Right ventricle myocardium inferior (tissue), 1 donor: ENCODE measurements around the gene ASIC1. TPM values are rescaled to one million over a fixed set of nuclear protein-coding genes. Genes with fewer than 3 reads are reported as not detected.

ENCODE experiments used
- ATAC-seq: fragments of 200-7000 bp; cut with Tn5 transposase; one replicate; pipeline ENCODE4 v1.9.1; 2020; ENCODE audit warnings: mild to moderate bottlenecking, moderate library complexity
- DNase-seq: peaks from one replicate; pipeline ENCODE4 v3.0.0; 2021; ENCODE audit errors: missing footprints
- intact Hi-C: fragments of 100-400 bp; cut with DNase I; formaldehyde crosslinking; loops from one replicate; pipeline ENCODE4 v1.11.0; 2022
- total RNA-seq: library from RNA; stranded (reverse); fragmentation: NEBNext Ultra II Directional; extraction: Animal tissue kit (Norgen Biotek cat#: 25700); gene quantifications from one replicate; pipeline ENCODE4 v1.2.1, GENCODE V29; 2021
- donor health status: DM: no; HTN: yes; CAD: no; lungs with severe emphysema.

ASIC1 gene
- total RNA-seq, 1 donor from 2014 or later: 2.2 TPM

- DNase-seq (no peak), ATAC-seq (no peak)
- intact Hi-C loops: loop anchor here (2.0 kb wide), 2 partner anchors 83 to 191 kb away; no protein-coding TSS in a partner anchor
Measured at GRCh38 chr12:50057896-50058670, 687 bp downstream of the ASIC1 start.

DNA sequence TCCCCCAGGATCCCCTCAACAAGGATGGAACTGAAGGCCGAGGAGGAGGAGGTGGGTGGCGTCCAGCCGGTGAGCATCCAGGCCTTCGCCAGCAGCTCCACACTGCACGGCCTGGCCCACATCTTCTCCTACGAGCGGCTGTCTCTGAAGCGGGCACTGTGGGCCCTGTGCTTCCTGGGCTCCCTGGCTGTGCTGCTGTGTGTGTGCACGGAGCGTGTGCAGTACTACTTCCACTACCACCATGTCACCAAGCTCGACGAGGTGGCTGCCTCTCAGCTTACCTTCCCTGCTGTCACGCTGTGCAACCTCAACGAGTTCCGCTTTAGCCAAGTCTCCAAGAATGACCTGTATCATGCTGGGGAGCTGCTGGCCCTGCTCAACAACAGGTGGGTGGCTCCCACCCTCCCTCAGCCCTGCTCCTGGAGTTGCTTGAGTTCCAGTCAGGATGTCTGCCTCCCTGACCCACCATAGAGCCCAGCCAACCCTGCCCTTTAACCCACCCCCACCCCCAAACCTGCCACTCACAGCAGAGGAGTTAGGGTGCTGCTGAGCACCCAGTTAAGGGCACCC, 1.4 kb downstream of the ASIC1 start:
- intact Hi-C loops: no loop called here
- ATAC-seq: no peak

GRCh38 chr12:50059440-50060119, 2.2 kb downstream of the ASIC1 start:
- intact Hi-C loops: loop anchor here (5.0 kb wide), 1 partner anchor 282 kb away; no protein-coding TSS in a partner anchor
- DNase-seq (no peak), ATAC-seq (no peak)

More for the DNA sequence above, 1.4 kb downstream of the ASIC1 start:
- no peak for DNase-seq

DNA sequence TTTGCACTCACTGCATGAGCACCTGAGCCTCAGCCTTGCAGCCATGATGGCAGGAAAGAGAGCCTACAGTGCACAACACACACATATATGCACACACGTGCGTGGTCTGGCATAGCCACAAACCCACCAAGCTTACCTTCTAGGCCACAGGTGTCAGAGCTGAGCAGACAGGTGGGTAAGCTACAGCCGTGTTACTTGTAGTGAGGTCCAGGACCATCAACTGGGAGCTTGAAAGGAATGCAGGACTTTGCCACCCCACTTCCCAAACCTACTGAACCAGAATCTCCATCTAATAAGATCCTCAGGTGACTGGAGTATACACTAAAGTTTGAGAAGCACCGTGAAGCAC, 2.7 kb downstream of the ASIC1 start:
- DNase-seq (no peak), ATAC-seq (no peak)
- intact Hi-C loops: loop anchor here (5.0 kb wide), 1 partner anchor 283 kb away; no protein-coding TSS in a partner anchor

DNA sequence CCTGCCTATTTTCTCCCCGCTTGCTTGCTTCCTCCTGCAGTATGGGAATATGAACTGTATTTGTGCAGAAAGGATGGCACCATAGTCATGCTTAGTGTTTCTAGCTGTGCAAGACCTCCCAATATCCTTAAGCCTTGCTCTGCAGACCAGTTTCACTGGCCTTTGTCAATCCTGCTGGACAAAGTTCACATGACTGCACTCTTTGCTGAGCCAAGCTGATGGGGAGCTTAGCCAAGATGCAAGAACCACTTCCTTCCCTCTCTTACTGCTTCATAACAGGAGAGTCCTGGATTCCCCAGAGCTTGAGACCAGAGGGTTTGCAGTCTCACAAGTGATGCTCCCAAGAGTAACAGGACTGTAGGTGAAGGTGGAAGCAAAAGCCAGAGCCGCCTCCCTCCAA, 3.8 kb downstream of the ASIC1 start:
- intact Hi-C loops: loop anchor here (5.0 kb wide), 1 partner anchor 284 kb away; no protein-coding TSS in a partner anchor
- DNase-seq (no peak), ATAC-seq (no peak)

DNA sequence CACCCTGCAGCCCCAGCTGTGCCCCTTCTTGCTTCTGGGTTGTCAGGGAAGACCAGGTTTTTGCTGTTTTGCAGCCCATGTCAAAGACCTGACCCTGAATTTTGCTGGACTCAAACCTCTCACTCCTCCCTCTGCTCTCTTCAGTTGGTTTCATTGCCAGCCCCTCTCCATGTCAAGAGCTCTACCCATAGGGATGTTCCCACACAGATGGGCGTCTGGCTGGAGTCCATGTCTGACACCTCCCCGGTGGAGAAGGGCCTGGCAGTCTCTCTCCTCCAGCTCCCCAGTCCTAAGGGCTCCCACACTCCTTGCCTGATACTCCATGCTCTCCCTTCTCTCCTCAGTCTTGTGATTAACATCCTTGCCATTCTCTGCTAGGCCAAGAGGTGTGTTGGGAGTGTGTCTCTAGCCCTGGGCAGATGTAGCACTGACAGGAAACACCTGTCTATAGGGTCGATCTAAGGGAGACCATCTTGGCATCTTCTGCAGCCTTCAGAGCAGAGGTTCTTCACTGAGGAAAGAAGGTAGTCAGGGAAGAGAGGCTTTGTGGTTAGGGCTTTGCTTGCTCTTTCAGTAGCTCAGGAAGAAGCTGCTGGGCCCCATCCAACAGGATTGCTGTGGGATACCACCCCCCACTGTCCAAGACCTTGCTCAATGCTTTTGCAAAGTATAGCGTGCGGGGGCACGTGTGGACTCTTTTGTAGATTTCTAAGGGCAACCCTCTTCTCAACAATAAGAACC, 4.7 kb downstream of the ASIC1 start:
- DNase-seq: no peak
- intact Hi-C loops: loop anchor here (5.0 kb wide), 1 partner anchor 285 kb away; no protein-coding TSS in a partner anchor
- no peak for ATAC-seq

DNA sequence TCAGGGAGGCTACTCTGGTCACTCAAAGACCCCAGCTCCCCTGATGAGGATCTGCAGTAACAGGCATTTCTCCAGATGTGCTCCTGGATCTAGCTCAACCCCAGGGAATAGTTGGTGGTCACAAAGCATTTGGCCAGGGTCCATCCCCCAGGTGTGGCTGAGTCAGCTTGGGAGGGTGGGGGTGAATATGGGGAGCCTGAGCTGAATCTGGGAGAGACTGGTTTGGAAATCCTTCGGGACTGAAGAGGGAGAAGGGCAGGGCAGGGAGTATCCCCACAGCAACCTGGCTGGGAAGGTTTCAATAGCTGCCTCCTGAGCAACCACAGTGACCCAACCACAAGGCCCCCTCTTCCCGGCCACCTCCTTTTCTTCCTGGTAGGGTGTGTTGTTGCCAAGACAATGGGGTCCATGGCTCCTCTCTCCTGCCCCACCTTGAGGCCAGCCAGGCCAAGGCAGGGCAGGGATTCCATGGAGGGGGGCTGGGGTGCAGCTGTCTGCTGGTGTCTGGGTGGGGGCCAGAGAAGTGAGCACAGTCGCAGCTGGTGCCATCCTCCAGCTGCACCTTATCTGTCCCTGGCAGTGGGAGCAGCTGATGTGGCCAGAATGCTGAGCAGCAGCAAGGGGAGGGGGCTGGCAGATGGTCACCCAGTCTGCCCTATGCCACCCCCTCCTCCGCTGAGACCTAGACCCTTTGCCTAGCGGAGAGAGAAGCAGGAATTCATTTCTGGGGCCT, 5.5 kb downstream of the ASIC1 start:
- intact Hi-C loops: loop anchor here (5.0 kb wide), 1 partner anchor 286 kb away; no protein-coding TSS in a partner anchor
- DNase-seq (no peak), ATAC-seq (no peak)

GRCh38 chr12:50065726-50066310, 8.4 kb downstream of the ASIC1 start:
- ATAC-seq: no peak
- intact Hi-C loops: no loop called here
- DNase-seq: no peak

DNA sequence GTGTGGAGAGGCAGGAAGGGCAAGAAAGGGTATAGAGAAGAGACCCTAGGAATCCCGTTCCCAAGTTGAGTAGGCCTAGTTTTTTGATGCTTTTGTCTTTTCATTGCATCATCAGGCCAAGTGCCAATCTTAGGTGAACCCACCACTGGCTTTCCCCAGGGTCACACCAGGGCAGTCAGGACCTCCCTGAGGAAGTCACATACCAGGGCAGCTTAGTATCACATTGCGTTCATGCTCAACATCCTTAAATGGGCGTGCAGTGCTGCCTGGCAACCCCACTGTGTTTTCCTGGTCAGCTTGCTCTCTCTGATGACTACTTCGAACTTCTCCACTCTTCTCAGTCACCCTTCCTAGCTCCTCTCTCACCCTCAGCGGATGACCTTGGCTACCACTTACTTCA, 9.0 kb downstream of the ASIC1 start:
- intact Hi-C loops: no loop called here
- ATAC-seq (peak; percentile 62), DNase-seq (no peak)

DNA sequence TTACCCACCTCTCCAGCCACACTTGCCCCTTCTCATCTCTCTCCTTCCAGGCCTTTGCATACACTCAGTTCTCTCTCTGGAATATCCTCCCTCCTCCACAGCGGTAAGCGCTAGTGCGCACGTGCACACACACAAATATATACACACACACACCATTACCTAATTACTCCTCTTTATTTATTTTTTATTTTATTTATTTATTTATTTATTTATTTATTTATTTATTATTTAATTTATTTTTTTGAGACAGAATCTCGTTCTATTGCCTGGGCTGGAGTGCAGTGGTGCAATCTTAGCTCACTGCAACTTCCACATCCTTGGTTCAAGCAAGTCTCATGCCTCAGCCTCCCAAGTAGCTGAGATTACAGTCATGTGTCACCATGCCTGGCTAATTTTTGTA, 11.7 kb downstream of the ASIC1 start:
- DNase-seq (no peak), ATAC-seq (no peak)
- intact Hi-C loops: no loop called here

- no peak for ATAC-seq
- intact Hi-C loops: no loop called here
- no peak for DNase-seq
Measured at GRCh38 chr12:50069539-50069938, 12.1 kb downstream of the ASIC1 start.

GRCh38 chr12:50070314-50071060, 13.1 kb downstream of the ASIC1 start:
- DNase-seq (peak; percentile 81), ATAC-seq (peak; percentile 78)
- intact Hi-C loops: loop anchor here (1.0 to 5.0 kb wide), 3 partner anchors 31 to 203 kb away; no protein-coding TSS in a partner anchor

DNA sequence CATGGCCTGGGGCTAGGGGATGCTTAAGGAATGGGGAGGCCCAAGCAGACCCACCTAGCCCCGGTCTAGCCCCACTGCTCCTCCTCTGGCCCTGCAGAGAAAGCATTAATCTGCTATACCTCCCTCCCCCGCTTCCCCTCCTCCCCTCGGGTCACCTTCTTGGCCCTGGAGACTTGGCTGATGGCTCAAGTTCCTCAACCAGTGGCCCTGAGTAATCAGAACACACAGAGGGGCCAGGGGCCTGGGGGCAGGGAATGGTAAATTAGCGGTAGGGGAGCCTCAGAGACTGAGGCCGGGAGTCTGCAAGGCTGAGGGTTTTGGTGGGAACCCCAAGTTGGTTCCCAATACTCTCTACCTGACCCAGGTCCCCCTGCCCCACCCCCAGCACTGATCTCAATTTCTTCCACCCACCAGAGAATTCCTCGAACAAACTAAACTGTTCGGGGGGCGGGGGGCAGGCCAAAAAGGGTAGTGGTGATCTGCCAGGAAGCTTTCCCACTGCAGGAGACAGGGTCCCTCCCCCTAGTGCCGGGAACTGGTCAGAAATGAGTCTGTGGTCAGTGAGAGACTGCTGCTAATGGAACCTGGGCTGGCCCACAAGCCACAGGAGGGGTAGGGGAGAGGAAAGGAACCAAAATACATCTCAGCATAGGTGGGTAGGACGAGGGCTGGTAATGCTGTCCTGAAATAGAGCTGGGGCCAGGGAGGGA, 15.0 kb downstream of the ASIC1 start:
- intact Hi-C loops: loop anchor here (5.0 kb wide), 1 partner anchor 205 kb away; no protein-coding TSS in a partner anchor
- ATAC-seq: no peak
- no peak for DNase-seq

DNA sequence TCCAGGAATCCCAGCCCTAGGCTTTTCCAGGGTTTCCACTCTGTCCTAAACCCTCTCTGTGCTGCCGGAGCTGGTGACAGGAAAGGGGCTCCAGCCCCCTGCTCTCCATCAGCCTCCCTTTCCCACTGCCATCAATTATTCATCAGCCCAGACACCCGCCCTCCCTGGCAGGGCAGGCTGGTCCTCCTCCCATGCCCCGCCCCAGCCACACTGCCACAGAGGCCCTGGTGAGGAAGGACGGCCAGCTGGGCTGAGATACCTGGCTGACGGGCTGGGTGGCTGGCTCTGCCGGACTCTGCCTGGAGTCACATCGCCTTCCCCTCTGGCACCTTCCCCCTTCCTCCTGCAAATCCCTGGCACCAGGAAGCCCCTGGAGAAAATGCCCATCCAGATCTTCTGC, 15.8 kb downstream of the ASIC1 start:
- ATAC-seq: no peak
- intact Hi-C loops: loop anchor here (5.0 kb wide), 1 partner anchor 206 kb away; no protein-coding TSS in a partner anchor
- no peak for DNase-seq

GRCh38 chr12:50073712-50074111, 16.3 kb downstream of the ASIC1 start:
- intact Hi-C loops: loop anchor here (5.0 kb wide), 1 partner anchor 206 kb away; no protein-coding TSS in a partner anchor
- ATAC-seq: no peak
- no peak for DNase-seq
